ENCODE results near the gene FAIM2.

The FAIM2 gene

DNA sequence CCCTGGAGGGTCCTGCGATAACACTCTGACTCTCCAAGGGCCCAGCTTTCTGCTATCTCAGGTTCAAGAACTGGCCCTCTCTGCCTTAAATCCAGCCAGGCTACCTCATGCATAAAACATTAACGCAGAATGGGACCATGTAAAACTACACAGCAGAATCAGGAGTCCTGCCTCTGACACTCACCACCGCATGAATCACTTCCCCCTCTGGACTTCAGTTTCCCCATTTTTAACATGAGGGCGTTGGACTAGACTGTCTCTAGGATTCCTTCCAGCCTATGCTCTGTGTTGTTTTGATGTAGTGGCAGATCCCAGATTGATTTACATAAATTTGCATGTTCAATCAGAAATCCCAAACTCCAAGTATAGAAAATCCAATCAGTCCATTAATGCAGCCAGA lies 78.8 kb downstream of the FAIM2 start:
- DNase-seq (ENCODE audit: low read depth in 2 of 2), result no peak

DNA sequence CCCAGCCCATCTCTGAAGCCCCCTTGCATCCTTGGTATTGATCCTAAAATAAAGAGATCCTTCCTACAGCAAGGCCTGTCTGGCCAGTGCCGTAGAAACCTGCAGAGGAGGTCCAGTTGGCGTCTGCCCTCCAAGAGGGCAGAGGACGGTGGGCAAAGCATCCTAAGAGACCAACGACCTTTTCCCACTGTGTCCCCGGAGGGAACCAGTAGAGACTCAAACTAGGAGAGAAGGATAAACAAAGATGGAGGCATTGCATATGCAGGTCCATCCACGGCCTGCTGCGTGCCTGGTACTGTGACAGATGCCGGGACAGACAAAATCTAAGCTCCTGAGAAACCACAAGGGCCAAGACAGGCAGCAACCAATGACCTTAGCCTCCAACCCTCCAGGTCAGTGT lies 79.3 kb downstream of the FAIM2 start:
- no peak for DNase-seq (ENCODE audit: low read depth in 2 of 2)

DNA sequence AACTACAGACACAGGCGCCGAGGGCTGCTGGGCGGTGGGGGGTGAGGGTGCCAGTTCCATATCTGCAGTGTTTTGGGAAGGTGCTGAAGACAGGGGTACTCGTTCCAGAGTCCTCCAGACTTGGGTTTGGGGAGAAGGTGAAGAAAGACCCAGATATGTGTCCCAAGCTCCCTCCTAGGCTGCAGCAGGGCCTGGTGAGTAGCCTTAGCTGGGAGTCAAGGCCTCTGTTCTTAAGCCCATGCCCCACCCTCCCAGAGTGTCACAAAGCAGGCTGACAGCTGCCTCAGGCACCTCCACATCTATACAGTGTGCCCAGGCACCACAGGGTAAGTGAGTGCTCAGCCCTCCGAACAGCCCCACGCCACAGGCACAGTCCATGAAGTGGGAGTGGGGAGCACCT lies 79.7 kb downstream of the FAIM2 start:
- DNase-seq (ENCODE audit: low read depth in 2 of 2), result no peak

DNA sequence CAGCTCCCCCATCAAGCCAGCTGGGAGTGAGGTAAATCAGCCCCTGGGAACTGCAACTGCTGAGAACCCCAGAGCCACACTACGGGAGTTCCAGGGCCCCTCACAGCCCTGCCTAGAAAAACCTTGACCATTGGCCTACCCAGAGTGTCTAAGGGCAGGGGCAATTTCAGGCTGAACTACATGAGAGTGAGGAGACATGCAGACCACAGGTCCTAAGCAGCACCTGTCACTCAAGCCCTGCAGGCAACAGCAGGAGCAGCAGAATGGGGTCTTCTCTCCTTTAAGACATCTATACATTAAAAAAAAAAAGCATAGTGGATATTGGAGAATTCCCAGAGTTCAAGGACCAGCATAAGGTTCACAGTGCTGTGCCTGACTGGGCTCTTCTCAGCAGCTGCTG lies 80.3 kb downstream of the FAIM2 start:
- no peak for DNase-seq (ENCODE audit: low read depth in 2 of 2)

DNA sequence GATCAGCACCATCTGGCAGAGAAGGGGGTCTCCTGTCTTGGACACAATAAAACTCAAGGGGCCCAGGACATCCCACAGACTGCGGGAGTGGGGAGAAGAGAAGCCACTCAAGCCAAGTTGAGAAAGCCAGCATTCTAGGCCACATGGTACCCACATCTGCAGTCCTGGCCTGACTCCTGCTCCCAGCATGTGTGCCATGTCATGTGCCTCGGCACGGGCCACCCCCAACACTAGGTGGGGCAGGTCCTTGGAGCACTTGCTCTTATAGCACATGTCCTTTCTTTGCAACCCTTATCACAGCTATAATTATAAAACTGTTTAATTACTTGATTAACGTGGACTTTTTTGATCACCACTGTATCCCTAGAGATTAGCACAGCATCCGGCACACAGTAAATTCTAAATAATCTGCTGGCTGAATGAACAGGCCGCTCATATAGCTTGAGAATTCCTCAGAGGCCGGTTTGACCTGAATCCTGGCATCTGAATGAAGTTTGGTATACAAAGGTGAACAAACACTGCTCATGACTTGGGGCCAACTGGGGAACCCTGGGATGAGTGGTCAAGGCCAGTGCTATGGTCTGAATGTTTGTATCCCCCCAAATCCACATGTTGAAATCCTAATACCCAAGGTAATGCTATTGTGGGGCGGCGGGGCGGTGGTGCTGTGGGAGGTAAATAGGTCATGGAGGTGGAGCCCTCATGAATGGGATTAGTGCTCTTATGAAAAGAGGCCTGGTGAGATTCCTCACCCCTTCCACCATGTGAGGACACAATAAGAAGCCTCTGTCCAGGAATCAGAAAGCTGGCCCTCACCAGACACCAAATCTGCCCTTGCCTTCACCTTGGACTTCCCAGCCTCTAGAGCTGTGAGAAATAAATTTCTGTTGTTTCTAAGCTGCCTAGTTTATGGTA lies 82.1 kb downstream of the FAIM2 start:
- no peak for DNase-seq (ENCODE audit: low read depth in 2 of 2)

DNA sequence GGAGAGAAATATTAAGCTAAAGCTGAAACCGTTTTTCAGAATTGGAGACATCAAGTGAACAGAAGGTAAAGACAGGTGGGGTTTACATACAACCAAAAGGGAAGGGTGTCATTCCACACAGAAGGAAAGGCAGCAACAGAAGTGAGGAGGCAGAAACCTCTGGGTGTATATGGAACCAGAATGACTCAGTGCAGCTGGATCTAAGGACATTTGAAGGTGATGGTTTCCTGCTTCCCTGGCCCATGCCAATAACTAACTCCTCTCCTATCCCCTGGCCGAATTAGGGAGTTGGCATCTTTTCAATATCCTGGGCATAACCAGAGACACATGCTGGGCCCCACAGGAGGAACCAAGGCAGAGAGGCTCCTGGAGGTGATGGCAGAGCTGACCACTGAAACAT lies 83.9 kb downstream of the FAIM2 start:
- DNase-seq (ENCODE audit: low read depth in 2 of 2), result no peak

DNA sequence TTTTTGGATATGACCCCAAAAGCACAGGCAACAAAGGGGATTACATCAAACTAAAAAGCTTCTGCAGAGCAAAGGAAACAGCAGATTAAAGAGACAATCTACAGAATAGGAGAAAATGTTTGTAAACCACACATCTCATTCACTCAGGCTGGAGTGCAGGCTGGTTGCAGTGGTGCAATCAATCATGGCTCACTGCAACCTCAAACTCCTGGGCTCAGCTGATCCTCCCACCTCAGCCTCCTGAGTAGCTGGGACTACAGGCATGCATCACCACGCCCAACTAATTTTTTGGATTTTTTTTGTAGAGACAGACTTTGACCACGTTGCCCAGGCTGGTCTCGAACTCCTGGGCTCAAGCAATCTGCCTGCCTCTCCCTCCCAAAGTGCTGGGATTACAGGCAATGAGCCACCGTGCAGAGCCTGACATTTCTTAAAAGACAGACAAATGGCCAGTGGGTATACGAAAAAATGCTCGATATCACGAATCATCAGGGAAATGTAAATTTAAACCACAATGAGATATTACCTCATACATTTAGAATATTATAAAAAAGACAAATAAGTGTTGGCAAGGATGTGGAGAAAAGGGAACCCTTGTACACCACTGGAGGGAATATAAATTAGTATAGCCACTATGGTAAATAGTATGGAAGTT lies 85.3 kb downstream of the FAIM2 start:
- DNase-seq (ENCODE audit: low read depth in 2 of 2), result no peak

All from fibroblast of skin of left biceps (primary cell).